NCI-H510A treated with DMSO at 0.1 percent for 48 hours (cell line): Measurements from ENCODE around the gene SLC16A3.

Experiments
- DNase-seq: peaks from one replicate; lab custom pipeline; 2025; lab: John Stamatoyannopoulos, UW

Gene SLC16A3

DNA sequence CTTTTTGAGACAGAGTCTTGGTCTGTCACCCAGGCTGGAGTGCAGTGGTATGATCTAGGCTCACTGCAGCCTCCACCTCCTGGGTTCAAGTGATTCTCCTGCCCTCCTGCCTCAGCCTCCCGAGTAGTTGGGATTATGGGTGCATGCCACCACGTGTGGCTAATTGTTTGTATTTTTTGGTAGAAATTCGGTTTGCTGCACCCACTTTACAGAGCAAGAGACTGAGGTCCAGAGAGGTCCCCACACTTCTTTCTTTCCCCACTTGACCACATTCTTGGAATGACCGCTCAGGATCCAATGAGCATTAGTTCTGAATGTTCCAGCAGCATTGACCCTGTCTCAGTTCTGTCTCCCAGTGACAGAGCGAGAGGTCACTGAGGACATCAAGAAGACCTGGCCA is 5.3 kb upstream of the SLC16A3 start:
- DNase-seq: no peak

DNA sequence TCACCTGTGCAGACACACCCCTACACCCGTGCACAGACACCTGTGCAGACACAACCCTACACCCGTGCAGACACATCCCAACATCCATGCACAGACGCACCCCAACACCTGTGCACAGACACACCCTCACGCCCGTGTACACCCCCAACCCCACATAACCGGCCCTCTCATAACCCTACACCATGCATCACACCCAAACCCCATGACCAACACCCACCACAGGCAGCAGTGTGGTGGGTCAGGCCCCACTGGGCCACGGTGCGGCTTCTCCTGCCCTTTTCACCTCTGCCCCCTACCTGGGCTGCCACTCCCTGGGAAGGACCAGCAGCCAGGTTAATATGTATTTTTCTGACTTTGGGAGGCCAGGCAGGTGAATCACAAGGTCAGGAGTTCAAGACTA is 4.2 kb upstream of the SLC16A3 start:
- DNase-seq: no peak

DNA sequence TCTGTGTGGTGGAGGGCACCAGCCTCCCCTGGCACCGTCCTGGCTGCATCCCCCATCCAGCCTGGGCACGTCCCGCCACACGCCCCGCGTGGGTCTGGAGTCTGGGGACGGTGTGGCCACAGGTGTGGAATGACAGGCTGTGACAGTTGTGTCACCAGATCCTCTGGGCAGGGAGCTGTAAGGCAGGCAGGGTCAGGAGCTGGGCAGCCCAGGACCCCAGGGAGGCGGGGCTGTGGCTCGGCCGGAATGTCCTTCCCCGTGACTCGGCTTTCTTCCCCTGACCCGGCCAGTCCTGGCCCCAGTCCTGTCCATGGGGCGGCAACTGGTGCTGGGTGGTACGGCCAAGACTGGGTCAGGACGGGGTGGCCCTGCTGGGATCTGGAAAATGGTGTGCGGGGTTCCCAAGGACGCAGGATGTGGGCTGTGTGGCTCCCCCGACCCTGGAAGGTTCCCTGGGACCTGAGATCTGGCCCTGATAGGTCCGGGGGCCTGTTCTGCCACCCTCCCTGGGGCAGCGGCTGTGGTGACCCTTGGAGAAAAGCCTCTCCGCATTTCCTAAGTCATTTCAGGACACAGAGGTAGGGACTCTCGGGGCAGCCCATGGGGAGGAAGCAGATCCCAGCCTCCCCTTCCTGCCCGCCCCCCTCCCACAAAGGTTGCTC is 3.3 kb upstream of the SLC16A3 start:
- DNase-seq: no peak

GRCh38 chr17:82226146-82226808 is 2.6 kb upstream of the SLC16A3 start:
- no peak for DNase-seq

DNA sequence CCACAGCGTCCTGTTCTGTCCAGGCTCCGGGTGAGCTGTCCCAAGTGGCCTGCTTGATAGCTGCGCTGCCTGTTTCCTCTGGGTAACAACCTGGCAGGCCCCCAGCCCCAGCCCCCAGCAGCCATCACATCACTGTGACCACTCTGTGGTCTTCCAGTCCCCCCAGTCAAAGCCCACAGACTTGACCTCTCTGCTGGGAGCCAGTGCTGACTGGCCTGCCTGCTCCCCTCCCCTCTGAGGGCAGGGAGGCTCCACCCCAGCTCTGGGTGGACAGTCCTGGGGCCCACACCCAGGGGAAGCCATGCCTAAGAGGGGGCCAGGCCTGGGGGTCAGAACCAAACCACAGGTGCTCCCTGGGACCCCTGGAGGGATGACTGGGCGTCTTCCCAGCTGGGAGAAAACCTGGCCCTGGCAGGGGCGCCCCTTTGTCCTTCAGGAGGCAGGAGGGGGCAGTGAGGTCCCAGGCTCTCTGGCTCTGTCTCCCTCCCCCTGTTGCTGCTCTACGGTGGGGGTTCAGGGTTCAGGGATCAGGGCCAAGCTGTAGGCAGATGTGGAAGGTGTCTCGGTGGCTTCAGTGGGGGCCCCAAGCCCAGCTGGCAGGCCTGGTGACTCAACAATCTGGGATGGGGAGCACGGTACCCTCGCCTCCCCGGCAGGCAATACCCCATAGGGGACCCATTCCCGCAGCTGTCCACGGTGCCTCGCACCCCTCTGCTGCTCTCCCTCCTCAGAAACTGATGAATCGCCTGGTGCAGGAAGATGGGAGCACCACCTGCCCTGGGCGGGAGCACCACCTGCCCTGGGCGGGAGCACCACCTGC is 1.8 kb upstream of the SLC16A3 start:
- DNase-seq: no peak

- DNase-seq: no peak
Measured at GRCh38 chr17:82227629-82228277, 1.1 kb upstream of the SLC16A3 start.

DNA sequence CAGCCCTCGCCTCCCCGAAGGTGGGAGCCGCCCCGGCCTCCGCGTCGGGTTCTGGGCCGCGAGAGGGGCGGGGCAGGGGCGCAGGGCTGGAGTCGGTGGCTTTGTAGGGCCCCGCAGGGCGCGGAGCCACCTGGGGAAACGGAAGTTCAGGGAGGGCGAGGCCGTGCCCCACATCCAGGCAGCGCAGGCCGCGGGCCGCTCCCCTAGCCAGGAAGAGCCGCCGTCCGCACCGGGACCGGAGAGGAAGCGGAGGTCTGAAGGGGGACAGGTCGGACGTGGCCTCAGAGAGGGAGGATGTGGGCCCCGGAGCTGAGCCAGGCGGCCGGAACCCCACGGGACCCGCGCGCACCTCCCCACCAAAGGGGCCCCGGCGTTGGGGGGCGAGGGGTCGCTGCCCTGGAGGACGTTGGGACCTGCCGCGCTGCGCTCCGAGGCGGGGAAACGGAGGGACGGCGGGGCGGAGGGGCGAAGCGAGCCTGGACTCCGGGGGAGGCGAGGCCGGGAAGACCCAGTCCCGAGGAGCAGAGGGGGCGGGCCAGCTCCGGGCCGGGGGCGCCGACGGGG is 482 bp upstream of the SLC16A3 start:
- DNase-seq: no peak

DNA sequence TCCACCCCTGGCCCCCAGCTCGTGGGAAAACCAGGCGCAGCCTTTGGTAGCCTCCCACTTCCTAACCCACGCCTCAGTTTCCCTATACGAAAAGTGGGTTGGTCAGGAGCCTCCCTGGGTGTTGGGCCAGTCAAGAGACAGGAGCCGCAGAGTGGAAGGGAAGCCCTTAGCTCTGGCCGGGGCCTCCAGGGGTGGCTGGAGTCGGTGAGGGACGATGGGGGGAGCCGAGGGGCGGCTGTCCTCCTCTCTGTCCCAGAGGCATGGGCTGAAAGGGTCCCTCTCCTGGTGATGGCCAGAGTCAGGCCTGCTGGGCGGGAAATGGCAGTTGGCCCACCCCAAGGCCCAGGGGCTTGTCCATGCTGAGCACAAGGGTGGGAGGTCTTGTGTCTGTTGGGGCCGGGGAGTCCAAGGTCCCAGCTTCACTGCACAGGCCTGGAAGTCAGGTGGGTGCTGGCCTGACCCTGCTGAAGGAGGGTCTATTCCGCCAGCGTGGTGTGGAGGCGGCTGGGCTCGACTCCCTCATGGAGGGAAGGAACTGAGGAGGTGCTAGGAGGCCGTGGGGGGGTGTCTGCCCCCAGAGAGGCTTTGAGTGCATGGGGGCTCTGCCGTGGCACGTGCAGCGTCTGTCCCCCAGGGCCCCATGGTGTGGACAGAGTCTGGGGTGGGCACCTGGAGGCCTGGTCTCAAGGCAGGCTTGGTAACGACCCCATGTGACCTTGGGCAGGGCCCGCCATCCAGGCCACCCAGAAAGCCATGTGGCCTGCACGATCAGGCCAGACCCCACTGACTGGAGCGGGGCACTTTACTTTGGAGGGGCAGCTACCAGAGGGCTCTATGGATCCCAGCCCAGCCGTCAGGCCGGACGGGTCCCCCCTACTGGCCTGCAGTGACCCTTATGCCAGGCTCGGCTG is 1.1 kb downstream of the SLC16A3 start:
- no peak for DNase-seq

DNA sequence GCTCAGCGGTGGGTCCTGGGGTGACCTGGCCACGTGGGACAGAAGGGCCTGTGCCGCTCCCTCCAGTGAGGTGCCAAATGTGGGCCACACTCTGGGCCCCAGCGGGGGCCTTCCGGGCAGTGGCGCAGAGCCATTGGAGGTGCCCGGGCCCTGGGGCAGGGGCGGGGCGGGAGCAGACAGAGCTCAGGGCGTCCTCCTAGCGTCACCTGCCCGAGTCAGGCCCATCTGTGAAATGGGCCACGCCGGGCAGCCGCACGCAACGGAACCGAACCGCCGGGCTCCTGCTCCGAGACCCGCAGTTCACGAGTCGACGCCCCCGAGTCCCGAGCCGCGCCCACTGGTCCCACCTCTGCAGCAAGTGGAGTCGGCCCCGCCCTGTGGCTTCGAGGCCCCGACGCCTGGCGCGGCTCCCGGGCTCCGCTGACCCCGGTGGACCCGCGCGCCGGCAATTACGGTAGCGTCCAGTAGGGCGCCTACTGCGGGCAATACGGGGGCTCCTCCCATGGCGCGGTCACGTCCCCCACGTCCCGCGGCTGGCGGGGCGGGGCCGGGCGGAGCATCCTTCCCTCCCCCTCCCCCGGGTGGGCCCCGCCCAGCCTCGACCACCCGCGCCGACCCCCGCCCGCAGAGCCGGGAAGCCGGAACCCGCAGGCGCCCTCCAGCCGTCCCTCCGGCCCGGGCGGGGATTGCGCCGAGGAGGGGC is 1.9 kb downstream of the SLC16A3 start:
- DNase-seq: no peak

DNA sequence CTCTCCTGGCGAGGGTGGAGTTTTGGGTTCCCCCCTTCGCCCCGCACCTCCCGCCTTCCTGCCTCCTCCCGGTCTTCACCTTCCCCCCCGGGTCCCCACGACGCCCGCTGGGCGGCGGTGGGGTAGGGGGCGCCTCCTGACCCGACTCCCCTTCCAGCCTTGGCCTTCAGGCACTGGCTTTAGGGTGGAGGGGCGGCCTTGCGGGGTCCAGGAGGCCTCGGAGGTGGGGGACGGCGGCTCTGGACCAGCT is 2.4 kb downstream of the SLC16A3 start:
- DNase-seq: no peak

DNA sequence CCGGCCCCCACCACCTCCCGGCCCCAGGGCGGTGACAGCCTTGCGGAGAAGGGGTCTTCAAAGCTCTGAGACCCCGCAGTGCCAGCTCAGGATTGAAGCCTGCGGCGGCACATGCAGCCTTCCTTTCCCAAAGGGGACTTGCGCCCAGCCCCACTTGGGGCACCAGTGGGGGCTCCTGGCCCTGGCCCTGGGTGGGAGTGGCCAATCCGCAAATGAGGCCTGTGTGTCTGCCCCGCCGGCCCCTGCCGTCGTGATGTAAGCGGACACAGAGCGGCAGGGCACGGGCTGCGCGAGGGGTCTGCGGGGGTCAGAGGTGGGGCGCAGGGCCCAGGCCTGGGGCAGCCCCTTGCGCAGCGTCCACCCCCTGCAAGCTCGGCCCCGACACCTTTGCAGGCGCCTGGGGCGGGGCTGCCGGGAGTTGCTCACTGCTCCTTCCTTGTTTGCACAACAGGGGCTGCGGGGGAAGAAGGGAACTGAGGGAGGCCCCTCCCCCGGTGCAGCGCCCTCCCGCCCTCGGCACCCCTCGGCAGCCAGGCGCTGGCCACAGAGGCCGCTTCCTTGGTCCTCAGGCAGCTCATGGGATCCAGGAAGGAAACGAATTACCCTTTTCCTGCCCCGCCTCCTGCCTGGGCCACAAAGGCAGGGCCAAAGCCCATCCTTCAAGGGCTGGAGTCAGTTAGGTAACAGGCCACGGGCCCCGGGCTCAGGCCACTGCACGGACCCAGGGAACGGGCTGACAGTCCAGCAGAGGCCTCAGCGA is 2.9 kb downstream of the SLC16A3 start:
- DNase-seq: peak; percentile 31

DNA sequence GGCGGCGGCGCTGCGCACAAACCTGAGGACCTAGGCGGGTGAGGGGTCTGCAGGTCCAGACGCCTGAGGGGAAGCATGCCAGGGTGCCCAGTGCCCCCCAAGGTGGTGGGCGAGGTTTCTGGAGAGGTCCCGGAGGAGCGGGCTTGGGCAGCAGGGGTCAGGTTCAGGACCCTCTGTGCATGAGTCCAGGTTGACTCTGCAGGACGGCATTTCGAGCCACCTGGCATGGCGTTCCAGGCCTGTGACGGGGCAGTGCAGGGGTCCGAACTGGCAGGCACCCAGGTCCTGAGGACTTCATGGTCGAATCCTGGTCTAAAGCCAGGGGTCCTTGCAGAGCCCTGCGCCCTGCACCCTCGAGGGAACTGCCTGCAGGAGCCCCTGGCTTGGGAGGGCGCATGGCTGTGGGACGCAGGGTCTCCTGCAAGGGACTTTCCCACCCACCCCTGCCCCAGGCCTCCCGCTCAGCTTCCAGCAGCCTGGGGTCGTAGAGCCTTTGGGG is 3.5 kb downstream of the SLC16A3 start:
- DNase-seq: no peak

DNA sequence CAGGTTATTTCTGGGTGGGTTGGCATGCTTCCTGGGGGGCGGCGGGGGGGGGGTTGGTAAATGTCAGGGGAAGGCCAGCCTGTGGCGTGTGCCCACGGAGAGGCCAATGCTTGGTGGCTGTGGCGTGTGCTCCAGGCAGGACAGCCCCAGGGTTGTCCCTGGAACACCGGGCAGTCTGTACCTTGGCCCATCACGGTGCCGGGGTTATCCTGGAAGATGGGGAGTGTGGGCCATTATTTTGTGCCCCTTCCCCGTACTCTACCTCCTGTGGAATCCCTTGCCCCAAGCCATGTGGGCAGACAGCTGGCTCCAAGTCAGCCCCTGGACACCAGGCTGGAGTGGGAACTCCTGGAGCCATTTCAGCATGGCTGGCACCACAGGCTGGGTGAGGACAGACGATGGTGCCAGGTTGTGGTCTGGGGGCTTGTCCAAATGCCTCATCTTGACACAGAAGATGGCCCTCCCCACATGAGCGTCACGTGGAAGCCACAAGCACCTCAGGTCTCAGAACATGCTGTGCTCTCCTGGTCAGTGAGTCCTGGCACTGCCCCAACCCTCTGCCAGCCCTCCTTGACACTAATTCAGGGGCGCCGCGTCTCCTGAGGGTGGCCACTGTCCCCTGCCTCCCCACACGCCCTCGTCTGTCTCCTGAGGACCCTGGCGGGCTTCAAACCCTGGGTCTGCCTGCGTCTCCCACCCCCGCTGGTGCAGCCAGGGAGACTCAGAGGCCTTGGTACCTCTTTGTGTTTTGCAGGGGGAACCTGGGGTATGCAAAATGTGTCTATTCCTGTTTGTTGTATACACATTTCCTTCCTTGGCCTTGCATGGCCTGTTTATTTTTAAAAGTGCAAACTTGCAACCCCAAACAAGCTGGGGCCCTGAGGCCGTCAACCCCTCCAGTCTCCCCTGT is 4.3 kb downstream of the SLC16A3 start:
- no peak for DNase-seq

DNA sequence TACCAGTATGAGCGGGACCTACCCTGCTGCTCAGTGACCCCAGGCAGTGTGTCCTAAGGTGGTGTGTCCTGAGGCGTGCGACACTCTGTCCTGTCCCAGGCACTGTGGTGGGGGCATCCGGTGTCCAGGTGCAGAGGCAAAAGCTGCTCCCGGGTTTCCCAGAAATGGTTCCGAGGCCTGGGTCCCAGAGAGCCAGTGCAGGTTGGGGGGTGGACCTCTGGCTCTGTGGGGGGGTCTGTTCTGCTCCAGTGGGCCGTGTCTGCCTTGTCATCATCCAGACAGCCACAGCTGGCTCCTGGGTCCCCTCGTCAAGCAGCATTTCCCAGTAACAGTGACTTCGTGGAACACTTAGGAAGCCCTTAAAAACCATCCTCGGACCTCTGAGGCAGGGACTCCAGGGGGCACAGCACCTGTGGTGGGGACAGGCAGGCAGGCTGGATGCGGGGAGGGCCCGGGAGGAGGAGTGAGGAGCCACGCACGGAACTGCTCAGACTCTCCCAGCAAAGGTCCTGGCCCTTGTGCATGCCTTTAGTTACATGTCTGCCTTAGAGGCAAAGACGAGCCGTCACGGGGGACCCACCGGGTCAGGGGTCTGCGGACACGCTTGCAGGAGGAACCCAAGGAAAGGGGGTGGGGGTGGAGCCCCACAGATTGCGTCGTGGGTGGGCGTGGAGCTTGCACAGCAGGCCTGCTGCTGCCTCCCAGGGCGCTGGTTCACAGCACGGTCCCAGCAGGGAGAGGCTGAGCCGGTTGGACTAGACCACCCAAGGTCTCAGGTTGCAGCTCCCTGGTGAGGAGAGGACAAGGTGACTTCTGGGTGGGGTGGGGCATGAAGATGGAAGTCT is 5.6 kb downstream of the SLC16A3 start:
- DNase-seq: no peak

DNA sequence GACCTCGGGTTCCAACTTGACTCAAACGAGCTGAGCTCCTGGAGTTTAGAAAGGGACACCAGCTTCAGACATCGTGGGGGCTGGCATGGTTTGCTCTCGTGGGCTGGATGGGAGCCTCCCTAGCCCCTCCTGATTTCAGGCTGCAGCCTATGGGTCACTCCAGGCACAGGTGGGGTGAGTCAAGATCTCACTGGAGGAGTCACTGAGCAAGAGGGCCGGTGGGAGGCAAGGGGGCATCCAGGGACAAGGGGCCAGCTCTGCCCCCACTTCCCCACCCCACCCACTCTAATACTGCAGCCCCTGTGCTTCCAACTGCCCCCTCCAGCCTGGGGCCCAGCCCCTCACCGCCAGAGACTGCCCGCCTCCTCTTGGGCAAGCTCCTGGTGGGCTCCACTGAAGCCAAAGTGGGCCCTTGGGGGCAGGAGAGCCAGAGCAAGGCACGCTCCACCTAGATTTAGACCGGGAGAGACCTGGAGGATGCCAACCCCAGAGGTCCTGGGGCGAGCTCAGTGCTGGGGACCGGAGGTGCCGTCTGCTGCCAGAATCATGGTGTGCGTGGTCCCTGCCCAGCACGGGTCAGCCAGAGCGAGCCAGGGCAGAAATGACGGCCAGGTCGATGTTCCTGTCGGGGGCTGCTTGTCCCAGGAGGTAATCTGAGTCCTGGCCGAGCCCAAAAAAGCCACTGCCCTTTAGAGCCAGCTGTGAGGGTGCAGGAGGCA is 6.4 kb downstream of the SLC16A3 start:
- no peak for DNase-seq

DNA sequence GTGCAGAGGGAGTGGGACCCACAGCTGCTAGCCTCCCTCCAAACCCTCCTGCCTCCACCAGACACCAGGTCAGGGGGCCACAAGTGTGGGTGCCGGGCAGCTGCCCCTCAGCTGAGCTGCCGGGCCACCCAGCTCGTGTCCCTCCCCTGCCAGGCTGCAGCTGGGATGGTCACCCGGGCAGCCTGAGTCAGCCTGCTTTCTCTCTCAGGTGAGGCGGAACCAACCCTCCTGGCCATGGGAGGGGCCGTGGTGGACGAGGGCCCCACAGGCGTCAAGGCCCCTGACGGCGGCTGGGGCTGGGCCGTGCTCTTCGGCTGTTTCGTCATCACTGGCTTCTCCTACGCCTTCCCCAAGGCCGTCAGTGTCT is 6.9 kb downstream of the SLC16A3 start:
- no peak for DNase-seq
